Measurements from ENCODE around the gene NEUROD1.
"Not testable (repeated sequence)": the region's sequence is repeated elsewhere in the genome, so short reads cannot be mapped to it uniquely, and the experiment has no call there.

The NEUROD1 gene

DNA sequence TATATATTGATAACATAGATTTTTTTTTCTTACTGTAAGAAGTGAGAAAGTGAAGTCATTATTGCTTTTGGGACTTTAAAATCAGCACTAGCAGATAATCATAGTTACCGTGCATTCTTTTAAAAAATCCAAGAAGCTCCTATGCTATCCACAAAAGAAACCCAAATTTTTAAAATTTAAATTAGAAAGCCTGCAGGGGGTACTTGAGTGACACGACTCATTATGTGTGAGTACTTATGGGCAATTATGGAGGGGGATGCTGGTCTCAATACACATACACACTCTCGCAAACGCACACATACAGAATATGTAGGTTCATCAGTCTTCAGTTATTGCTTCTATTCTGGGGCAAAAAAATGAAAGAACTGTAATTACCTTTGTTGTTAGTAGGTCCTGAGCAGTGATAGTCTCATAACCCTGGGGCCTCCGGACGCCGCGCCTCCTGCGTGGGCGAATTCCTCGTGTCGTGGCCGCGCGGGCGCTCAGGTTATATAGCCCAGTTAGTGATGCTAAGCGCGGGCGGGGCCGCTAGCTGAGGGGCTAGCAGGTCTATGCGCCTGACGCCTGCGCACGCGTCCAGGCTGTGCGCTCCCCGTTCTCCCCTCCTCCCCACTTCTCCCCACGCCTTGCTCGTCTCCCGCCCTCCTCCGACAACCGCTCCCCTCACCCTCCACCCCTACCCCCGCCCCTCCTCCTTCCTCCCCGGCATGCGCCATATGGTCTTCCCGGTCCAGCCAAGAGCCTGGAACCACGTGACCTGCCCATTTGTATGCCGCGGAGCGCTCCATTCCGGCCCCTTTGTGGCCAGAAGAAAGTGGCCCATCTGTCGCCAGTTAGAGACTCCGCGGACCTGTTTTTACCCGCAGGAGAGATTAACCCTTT, at the start of gene NEUROD1:
Gene NEUROD1, minus strand, starts transcription at position 463 of the 882 bp plus-strand sequence. CDS start 1,657 bp downstream, outside the sequence.
- no peak for DNase-seq (ENCODE audit: extremely low read depth in 1 of 2, low read depth in 1 of 2)

DNA sequence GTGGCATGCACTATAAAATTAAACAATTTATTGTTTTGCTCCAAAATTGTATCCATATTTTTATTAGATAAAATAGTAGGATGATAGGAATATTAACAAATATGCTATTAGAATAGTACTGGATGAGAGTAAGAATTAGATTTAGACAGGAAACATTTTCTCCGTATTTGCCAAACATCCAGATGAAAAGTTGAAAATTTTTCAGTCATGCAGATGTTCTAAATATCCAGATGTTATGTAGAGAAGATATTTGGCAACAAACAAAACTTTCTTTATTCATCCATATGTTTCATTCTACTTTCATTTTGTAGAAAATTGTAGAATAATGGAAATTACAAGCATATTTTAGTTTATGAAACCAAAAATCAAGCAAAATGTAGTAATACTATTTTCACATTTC, 45.2 kb upstream of the NEUROD1 start:
- DNase-seq (ENCODE audit: extremely low read depth in 1 of 2, low read depth in 1 of 2) = no peak

DNA sequence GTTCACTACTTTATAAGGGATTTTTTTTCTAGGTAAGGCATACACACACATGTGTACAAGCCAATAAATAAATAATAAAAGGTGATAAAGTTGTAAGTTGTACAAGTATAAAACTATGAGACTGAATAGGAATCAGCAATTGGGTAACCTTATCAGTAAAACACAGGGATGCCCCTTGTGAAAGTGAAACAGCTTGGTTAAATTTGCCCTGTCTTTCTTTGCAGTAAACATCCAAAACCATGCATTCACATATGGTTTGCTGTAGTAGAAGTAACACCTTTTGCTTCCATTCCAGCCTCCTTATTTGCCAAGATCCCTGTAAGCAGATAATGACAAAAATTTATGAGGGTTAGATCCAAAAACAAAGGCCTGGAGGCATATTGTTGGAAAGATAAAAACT, 44.3 kb upstream of the NEUROD1 start:
- no peak for DNase-seq (ENCODE audit: extremely low read depth in 1 of 2, low read depth in 1 of 2)

DNA sequence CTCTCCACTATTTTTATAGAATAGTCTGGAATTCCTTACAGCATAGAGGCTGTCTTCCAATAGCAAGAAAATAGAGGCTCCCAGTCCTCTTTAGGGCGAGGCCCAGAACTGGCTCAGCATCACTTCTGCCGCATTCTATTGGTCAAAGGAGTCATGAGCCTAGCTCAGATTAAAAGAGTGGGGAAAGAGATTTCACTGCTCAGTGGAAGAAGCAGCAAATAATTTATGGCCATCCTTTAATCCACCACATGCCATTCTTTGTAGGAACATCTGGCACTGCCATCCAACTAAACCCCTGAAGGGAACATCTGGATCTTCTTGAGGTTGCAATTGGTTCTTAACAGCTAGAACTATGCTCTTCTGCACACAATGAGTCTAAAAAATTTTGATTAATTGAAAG, 43.4 kb upstream of the NEUROD1 start:
- no peak for DNase-seq (ENCODE audit: extremely low read depth in 1 of 2, low read depth in 1 of 2)

DNA sequence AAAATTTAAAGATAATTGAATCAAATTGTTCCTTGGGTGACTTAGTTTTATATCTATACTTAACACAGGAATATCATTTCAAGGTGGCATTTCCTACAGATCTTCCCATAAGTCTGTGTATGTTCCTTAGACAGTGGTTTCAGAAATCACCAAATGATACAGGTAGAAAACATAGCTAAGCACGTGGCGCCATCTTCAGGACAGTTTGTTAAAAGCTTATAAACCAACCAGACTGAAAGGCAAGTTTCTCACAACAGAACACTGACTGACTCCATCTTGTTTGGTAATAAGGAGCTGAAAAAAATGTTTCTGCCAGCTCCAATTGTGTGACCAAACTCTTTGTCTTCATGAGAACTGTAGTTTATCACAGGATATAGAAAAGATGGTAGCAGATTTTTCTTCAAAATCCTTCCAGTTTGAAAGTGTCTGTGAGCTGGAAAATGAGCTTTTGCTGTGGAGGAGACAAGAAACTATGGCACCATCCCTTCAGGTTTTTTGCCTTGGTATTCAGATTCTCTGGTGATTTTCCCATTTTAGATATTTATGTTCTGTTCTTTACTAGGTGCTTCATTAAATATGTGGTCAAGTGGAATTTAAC, 34.8 kb upstream of the NEUROD1 start:
- DNase-seq (ENCODE audit: extremely low read depth in 1 of 2, low read depth in 1 of 2) = peak; percentile 42 to 46

DNA sequence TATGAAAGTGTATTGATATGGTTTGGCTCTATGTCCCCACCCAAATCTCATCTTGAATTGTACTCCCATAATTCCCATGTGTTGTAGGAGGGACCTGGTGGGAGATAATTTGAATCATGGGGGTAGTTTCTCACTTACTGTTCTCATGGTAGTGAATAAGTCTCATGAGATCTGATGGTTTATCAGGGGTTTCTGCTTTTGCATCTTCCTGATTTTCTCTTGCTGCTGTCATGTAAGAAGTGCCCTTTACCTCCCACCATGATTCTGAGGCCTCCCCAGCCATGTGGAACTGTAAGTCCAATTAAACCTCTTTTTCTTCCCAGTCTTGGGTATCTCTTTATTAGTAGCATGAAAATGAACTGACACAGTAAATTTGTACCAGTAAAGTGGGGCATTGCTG, 30.7 kb upstream of the NEUROD1 start:
- DNase-seq (ENCODE audit: extremely low read depth in 1 of 2, low read depth in 1 of 2) = not testable (repeated sequence)

DNA sequence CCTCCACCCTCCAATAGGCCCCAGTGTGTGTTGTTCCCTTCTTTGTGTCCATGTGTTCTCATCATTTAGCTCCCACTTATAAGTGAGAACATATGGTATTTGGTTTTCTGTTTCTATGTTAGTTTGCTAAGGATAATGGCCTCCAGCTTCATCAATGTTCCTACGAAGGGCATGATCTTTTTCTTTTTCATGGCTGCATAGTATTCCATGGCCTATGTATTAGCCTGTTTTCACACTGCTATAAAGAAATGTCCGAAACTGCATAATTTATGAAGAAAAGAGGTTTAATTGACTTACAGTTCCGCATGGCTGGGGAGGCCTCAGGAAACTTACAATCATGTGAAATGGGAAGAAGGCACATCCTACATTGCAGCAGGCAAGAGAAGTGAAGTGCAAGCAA, 22.2 kb upstream of the NEUROD1 start:
- not testable (repeated sequence) for DNase-seq (ENCODE audit: extremely low read depth in 1 of 2, low read depth in 1 of 2)

DNA sequence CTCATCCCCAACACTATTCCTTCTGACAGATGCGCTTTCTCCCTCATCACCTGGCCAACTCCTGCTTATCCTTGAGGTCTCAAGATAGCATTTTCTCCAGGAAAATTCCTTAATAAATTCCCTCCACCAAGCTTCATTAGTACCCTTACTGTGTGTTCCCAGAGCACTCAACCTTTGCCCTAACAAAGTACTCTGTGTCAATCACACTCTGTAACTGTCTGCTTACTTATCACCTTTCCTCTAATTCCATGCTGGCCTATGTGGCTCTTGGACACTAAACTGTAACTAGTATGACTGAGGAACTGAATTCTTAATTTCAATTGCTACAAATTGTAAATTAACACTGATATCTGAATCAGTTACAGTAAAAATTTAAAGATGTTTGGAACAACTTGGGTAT, 17.9 kb upstream of the NEUROD1 start:
- no peak for DNase-seq (ENCODE audit: extremely low read depth in 1 of 2, low read depth in 1 of 2)

DNA sequence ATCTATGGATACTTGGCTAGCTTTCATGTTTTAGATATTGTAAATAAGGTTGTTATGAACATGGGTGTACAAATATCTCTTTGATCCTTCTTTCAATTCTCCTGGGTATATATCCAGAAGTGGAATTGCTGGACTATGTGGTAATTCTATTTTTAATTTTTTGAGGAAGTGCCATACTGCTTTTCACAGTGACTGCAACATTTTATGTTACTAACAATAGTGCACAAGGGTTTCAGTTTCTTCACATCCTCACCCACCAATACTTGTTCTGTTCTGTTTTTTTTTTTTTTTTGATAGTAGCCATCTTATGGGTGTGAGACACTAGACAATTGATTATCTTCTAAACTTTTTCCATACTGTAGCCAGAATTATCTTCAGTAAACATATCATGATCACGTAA, 17.3 kb upstream of the NEUROD1 start:
- DNase-seq (ENCODE audit: extremely low read depth in 1 of 2, low read depth in 1 of 2) = no peak

DNA sequence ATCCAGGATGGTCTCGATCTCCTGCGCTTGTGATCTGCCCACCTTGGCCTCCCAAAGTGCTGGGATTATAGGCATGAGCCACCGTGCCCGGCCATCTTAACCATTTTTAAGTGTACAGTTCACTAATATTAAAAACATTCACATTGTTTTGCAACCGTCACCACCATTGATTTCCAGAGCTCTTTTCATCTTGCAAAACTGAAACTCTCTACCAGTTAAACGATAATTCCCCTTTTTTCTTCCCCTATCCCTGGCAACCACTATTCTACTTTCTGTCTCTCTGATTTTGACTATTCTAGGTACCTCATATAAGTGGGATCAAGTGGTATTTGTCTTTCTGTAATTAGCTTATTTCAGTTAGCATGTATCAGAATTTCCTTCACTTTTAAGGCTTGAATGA, 16.8 kb upstream of the NEUROD1 start:
- DNase-seq (ENCODE audit: extremely low read depth in 1 of 2, low read depth in 1 of 2) = no peak

DNA sequence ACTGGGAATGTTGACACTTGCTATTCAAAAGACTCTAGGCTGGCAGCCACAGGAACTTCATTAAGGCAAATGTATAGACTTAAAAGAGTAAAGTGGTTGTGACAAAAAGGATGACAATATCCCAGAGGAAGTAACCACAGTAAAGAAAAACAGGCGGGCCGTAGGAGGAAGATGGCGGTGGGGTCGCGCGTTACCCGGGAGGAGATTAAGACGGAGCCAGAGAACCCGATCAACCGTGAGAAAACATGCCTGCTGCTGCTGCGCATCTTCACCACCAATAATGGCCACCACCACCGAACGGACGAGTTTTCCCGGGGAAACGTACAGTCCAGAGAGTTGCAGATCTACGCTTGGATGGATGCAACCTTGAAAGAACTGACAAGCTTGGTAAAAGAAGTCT, 14.0 kb upstream of the NEUROD1 start:
- DNase-seq (ENCODE audit: extremely low read depth in 1 of 2, low read depth in 1 of 2) = no peak

DNA sequence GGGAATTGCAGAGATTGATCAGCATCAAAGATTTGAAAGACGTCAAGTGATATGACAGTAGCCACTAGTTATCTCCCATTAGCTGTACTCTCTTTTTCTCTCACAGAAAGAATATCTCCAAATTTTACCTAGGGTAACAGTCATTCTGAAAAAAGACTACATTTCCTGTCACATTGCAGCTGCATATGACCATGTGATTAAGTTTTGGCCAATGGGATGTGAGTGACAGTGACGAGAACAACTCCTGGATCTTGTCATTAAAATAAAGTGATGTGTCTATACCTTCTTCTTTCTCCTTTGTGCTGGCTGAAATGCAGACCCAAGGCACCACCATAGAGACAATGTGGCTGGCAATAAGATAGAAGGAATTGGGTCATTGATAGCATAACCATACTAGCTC, 10.5 kb upstream of the NEUROD1 start:
- DNase-seq (ENCODE audit: extremely low read depth in 1 of 2, low read depth in 1 of 2) = no peak

DNA sequence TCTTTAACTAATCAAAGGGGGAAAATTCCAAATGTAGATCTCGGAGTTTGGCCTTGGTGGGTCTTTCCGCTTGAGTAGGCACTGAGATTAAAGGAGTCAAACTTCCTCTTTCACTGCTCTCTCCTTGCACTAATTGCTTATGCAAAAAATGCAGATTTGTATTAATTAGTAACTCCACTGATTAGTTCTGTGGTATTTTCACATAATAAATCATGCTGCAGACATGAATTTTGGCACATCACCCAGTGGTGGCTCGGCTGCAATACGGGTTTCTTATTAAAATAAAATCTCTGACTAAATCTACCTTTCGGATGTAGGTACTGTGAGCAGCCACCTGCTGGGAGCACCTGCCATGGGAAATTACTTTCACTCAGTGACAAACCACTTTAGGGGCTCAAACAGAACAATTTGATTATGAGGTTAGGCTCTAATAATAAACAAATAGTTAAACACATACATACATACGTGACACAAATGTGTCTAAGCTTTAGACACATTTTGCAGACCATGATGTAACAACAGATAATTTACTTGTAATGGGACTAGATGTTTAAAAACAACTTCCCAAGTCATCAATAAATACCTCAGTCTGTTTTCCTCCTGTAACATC, 6.4 kb upstream of the NEUROD1 start:
- no peak for DNase-seq (ENCODE audit: extremely low read depth in 1 of 2, low read depth in 1 of 2)

DNA sequence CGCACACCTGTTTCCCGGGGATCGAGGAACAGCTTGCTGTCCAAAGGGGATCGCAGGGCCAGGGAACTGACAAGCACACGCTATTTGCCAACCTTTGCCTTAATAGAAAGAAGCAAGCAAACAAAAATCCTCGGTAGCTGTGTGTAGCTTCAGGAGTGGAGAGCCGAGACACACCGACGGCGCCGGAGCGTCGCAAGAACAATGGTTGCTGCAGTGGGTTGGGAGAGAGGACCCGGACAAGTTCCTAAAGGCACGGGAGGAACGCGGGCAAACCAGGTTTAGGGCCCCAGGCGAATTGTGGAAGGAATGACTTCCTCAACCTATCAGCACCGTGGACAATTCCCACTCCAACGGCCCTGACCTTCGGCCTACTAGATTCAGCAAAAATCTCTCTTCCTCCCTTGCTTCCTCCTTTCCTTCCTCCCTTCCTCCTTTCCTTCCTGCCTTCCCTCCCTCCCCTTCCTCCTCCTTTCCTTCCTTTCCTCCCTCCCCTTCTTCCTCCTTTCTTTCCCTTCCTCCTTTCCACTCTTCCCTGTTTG, 4.9 kb upstream of the NEUROD1 start:
- no peak for DNase-seq (ENCODE audit: extremely low read depth in 1 of 2, low read depth in 1 of 2)

DNA sequence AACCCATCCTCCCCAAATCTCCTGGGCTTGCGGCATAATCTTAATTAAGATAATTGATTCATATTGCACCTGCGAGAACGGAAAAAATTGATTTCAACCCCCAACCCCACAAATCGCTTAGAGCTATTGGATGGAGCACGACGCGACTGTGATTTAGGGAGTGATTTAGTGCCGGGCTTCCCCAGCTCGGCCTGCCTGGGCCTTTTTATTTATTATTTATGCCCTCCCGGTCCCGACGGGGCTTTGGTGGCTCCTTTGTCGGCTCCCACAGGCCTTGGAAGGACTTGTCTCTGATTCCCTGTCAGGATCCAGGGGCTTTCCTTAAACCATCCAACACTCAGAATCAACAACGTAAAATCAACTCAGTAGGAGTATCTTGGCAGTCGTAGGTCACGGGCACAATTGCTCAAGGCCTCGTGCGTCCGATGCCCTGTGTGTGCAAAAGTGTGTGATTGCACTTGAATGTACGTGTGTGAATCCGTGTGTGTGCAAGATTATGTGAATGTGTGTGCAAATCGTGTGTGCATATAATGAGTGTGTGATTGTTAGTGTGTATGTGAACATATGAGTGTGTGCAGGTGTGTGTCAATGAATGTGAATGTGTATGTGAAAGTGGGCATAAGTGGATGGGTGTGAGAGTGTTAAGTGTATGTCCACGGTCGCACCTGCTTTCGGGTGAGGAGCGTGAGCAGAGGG, 4.3 kb upstream of the NEUROD1 start:
- no peak for DNase-seq (ENCODE audit: extremely low read depth in 1 of 2, low read depth in 1 of 2)

DNA sequence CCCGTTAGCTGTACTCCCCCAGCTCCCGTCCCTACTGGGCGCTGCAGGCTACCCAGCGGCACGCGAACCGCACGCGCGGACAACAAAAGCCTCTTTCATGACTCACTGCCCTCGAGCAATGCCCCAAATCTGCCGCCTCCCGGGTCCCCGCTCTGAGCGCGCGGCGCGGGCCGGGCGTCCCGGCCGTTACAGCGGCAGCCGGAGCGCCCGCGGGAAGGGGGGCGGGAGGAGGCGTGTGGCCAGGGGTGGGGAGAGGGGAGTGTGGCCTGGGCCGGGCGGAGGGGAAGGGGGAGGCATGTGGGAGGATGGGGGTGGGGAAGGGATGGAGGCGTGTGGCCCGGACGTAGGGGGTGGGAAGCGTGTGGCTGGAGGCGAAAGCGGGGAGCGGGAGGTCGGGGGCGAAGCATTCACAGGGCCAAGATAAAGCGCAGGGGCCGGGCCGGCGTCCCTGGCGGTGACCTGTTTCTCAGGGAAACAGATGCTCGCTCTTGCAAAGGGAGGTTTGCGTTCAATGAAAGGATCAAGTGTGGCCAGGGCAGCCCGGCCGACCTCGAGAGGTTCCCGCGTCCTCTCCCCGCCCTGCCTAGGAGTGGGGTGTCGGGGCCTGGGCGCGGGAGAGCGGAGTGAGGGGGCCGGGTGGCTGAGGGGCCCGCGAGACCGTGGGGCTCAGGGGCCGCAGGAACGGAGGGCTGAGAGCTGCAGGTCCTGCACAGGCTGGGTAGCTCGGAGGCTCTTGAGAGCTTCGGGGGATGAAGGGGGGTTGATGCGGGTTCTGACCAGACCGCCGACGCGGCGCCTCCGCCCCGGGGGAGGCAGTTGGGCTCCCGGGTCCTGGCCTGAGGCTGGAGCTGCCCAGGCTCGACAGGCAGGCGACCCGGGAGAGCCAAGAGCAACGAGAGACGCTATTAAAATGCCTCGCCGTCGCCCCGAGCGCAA, 3.5 kb upstream of the NEUROD1 start:
- DNase-seq (ENCODE audit: extremely low read depth in 1 of 2, low read depth in 1 of 2) = no peak

DNA sequence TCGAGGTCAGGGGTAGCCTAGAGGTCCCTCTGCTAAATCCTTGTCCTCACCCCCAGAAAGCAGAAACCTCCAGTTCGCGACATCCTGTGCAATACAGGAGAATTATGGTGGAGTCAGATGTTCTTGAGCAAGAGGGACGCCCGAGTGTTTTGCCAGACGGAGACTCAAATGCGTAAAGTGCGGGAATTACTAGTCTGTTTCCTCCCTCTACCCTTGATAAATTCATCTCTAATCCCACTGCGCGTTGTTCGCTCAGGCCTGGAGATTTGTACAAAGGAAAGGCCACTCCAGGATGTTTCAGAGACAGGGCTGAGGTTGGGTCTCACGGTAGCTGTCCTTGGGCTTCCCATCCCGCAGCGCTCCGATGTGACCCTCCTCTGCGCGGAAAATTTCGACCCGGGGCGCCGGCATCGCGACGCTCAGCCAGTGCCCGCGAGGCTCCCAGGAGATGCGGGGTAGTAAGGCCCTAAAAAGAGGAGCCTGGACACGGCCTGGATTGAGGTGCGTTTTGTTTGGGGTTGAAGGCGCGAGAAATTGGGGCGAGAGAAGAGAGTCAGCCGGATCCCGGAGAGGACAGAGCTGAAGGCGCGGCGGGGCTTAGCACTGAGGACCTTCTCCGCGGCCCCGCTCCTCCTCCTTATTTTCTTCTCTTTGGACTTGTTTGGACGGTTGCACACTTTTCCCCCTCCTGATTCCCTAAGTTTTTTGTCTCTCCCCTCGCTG, 2.6 kb upstream of the NEUROD1 start:
- DNase-seq (ENCODE audit: extremely low read depth in 1 of 2, low read depth in 1 of 2) = no peak

DNA sequence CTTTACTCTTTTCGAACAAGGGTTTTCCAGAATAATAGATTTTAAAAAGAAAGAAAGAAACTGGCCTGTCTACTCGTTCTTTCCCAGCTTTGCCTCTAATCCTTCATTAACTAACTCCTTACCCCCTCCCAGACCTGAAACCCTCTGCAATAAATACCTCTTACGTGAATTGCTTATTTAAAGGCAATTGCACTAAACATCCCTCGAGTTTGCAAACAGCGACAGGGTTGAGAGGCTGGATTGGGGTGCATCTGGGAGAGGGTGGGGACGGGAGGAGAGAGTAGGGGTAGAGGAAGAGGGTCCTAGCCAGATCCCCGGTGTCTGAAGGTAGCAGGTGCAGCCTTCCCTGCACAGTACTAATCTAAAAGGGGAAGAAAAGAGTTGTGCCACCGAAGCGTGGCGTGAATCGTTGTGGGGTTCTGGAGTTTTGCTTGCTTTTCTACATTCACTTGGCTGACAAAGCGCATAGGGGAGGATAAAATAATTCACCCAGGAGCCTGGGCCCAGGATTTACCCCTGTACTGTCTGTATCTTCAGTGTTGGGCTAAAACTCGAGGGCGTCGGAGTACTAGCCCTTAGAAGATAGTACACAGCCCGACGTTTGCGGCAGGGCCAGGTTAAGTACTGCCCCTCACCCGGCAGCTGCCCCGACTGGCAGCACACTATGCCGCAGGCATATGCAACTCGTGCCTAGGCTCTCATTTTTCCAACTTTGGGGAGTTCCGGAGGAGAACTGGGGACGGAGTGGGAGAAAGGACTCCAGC, 1.9 kb upstream of the NEUROD1 start:
- no peak for DNase-seq (ENCODE audit: extremely low read depth in 1 of 2, low read depth in 1 of 2)

All from activated CD8-positive, alpha-beta memory T cell treated with anti-CD3 and anti-CD28 coated beads for 1 hour (primary cell).